Suppressor macrophage treated with lipopolysaccharide for 4 hours (primary cell): ENCODE data around the gene ETFBKMT.
"Not testable (repeated sequence)": the region's sequence is repeated elsewhere in the genome, so short reads cannot be mapped to it uniquely, and the experiment has no call there.

Experiments
- DNase-seq: peaks from one replicate; pipeline ENCODE4 v3.0.0-alpha.2; 2020

ETFBKMT gene

GRCh38 chr12:31658471-31659086, 909 bp upstream of the ETFBKMT start:
- DNase-seq: no peak

DNA sequence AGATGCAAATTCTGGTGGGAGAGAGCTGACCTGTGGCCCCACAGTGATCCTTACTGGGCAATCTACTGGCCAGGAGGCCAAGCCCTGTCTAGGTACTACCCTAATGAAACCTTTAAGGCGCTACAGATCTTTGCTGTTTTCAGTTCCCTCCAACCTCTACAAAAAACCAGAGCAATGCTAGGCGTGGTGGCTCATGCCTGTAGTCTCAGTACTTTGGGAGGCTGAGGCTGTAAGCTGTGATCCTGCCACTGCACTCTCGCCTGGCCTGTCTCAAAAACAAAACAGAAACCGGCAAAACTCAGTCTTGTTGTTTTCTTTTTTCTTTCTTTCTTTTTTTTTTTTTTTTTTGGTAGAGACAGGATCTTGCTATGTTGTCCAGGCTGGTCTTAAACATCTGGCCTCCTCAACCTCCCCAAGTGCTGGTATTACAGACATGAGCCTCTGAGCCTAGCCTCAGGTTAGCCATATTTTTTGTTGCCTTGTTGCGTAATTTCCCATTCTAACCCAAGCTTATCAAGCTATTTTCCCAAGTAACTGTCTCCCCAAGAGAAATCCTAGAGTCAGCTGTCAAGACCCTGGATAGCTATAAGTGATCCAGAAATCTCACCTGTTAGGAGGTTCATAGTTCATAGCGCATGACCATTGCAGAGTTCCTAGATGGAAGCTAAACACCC, 2.8 kb downstream of the ETFBKMT start:
- no peak for DNase-seq

DNA sequence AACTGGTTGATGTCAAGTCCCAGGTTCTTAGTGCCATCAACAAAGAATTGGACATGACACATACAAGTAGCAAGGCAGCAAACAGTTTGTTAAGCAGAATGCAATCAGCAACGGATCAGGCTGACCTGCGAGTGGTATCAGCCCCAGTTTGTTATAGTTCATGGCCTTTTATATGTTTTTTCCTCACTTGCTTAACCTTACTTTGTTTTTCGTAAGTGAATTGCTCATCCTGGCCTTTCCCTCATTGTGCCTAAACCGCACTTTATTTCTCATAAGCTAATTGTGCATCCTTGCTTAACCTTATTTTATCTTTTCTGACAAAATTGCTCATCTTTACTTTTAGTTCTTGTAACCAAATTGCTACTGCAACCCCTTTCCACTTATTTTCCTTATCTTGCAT, 4.1 kb downstream of the ETFBKMT start:
- DNase-seq: peak; percentile 56

DNA sequence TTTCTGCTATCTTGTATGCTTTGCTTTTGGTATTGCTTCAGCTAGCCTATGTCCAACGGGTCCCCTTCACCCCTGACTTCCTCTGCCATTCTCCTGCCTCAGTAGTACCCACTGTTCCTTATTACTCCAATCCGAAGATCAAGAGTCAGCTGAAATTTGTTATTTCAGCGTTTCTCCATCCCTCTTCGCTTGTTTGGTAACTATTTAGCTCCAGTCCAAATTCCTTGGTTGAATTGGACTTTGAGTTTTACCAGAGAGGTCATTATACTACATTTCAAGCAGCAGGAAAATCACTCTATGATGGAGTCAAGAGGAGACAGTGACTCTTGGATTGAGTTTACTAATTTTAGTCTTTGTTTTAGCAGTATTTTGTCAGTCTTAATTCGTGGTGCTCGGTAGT, 4.5 kb downstream of the ETFBKMT start:
- DNase-seq: no peak

DNA sequence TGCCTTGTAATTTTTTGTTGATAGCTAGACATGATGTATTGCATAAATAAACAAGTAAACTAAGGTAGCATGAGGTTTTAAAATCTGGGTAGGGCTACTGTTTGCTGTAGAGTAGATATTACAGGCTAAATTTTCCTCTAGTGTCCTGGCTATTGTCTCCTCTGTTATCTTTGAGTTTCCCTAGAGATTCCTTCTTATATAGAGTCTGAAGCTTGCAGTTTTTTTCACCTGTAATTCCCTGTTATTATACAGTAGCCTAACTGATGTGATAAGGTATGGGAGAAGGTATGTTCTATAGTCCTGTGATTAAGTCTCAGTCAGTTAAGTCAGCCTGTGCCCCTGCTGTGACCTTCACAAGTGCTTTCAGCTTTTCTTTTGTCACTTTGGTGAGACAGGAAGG, 9.5 kb downstream of the ETFBKMT start:
- DNase-seq: no peak

GRCh38 chr12:31669582-31669981, 10.1 kb downstream of the ETFBKMT start:
- not testable (repeated sequence) for DNase-seq

DNA sequence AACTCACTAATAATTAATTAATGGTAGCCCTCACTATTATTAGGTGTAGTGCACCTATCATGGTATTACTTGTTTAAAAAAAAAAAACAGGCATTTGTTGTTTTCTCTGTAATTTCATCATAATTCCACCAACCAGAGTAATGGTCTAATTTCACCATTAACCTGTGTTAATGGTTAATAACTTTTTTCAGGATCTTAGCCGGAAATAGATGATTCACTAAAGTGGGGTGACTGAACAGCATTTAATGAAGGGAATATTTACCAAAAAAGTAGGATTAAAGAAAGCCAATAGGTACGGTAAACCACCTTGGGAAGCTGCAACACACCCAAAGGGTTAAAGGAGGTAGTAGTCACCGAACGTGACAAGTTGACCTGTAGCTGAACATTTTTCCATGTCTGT, 13.0 kb downstream of the ETFBKMT start:
- no peak for DNase-seq

- DNase-seq: peak; percentile 87
Measured at GRCh38 chr12:31682136-31682962, 22.9 kb downstream of the ETFBKMT start.

DNA sequence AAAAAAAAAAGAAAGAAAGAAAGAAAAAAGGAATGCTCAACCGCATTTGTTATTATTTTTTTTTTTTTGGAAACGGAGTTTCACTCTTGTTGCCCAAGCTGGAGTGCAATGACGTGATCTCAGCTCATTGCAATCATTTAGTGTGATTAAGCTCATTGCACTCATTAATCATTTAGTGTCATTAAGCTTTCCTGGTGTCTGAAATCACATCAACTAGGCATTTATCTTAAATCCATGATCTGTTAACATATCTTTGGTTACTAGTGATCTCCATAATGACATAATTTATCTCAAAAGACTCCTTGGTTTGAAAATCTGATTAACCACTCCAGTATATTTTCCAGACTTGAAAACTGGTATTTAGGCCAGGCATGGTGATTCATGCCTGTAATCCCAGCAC, 26.3 kb downstream of the ETFBKMT start:
- DNase-seq: no peak

- peak; percentile 75 for DNase-seq
Measured at GRCh38 chr12:31687101-31687527, 27.6 kb downstream of the ETFBKMT start.

DNA sequence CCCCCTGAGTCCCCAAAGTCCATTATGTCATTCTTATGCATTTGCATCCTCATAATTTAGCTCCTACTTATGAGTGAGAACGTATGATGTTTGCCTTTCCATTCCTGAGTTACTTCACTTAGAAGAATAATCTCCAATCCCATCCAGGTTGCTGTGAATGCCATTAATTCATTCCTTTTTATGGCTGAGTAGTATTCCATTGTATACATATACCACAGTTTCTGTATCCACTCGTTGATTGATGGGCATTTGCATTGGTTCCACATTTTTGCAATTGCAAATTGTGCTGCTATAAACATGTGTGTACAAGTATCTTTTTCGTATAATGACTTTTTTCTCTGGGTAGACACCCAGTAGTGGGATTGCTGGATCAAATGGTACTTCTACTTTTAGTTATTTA, 30.4 kb downstream of the ETFBKMT start:
- DNase-seq: not testable (repeated sequence)

- DNase-seq: no peak
Measured at GRCh38 chr12:31702047-31702446, 42.6 kb downstream of the ETFBKMT start.

DNA sequence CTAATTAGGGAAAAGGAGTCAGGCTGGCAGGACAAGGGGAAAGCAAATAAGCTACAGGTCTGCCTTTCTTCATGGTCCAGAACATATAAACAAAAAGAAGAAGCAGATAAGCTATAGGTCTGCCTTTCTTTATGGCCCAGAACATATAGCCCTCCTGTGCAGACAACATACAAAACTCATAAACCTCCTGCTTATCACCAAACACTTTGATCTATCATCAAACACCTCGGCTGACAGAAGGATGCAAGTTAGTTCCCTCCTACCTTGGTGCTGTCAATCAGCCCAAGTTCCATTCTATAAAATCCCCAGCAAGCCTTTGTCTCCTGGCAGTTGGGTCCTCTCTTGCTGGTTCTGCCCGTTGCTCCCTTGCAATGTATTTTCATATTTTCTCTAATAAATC, 46.1 kb downstream of the ETFBKMT start:
- DNase-seq: no peak

DNA sequence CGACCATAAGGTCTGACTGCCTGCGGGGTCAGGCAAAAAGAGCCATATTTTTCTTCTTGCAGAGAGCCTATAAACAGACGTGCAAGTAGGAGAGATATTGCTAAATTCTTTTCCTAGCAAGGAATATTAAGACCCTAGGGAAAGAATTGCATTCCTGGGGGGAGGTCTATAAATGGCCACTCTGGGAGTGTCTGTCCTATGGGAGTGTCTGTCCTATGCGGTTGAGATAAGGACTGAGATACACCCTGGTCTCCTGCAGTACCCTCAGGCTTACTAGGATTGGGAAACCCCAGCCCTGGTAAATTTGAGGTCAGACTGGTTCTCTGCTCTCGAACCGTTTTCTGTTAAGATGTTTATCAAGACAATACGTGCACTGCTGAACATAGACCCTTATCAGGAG, 48.6 kb downstream of the ETFBKMT start:
- DNase-seq: not testable (repeated sequence)

- no peak for DNase-seq
Measured at GRCh38 chr12:31710021-31710818, 50.7 kb downstream of the ETFBKMT start.

DNA sequence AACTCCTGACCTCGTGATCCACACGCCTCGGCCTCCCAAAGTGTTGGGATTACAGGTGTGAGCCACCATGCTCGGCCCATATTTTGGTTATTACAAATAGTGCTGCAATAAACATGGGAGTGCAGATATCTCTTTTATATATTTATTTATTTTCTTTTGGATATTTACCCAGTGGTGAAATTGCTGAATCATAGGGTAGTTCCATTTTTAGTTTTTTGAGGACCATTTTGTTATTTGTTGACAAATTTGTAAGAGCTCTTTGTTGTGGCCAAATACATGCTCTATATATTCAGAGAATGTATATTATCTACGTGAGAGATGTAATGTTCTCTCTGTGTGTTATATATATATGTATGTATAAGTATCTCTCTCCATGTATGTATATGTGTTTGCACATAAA, 53.4 kb downstream of the ETFBKMT start:
- DNase-seq: no peak

DNA sequence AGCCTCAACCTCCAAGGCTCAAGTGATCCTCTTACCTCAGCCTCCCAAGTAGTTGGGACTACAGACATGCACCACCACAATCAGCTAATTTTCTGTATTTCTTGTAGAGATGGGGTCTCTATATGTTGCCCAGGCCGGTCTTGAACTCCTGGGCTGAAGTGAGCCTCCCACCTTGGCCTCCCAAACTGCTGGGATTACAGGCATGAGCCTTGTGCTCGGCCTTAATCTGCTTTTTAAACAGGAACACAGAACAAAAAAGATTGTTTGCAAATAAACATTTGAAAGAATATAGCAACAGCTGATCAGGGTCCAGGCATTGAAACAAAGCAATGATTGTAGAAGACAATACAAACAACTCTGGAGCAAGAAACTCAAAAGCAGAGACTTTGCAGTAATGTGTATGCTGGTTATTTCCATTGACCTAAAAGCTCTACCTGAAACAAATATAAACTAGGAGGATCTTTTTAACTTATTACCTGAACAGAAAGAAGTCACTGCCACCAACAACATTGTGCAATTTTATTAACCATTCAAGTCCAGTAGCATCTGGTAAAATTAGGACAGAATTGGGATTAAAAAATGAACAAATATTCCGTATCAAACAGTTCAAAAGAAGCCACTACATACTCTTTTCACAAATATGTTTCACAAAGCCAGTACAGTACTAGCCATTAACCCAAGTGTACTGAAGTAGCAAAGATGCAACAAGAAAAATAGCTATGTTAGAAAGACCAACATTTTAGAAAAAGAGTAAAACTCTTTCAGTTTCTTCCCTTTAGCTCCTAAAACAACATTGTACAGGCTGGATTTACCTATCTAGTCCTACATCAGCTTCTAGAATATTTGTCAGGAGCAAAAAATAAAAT, 55.2 kb downstream of the ETFBKMT start:
- no peak for DNase-seq

DNA sequence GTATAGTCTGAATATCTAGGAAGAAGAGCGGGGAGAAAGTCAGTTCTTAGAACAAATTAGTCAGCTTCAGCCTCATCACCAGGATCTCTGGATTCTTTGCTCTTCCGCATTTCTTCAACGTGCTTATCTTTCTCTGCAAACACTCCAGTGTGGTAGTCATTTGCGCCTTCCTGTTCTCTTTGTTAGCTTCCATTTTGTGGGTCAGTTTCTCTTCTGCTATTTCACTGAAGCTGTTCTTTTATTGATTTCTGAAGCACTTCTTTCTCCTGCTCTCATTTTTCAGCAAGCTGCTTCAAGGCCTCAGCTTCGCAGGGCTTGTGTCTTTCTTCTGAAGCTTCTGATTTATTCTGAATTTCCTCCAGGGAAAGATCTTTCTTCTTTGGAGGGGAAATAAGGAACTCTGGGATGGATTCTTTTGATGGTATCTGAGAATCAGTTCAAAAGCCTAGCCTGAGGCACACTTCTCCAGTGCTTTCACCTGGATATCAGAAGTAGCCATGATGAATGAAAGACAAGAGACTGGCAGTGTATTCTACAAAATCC, 55.9 kb downstream of the ETFBKMT start:
- DNase-seq: peak; percentile 87

DNA sequence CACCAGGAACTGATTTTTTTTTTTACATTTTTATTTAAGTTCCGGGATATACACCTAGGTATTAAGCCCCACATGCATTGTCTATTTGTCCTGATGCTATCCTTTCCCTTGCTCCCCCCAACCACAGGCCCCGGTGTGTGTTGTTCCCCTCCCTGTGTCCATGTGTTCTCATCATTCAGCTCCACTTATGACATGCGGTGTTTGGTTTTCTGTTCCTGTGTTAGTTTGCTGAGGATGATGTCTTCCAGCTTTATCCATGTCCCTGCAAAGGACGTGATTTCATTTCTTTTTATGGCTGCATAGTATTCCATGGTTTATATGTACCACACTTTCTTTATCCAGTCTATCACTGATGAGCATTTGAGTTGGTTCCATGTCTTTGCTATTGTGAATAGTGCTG, 57.5 kb downstream of the ETFBKMT start:
- not testable (repeated sequence) for DNase-seq

DNA sequence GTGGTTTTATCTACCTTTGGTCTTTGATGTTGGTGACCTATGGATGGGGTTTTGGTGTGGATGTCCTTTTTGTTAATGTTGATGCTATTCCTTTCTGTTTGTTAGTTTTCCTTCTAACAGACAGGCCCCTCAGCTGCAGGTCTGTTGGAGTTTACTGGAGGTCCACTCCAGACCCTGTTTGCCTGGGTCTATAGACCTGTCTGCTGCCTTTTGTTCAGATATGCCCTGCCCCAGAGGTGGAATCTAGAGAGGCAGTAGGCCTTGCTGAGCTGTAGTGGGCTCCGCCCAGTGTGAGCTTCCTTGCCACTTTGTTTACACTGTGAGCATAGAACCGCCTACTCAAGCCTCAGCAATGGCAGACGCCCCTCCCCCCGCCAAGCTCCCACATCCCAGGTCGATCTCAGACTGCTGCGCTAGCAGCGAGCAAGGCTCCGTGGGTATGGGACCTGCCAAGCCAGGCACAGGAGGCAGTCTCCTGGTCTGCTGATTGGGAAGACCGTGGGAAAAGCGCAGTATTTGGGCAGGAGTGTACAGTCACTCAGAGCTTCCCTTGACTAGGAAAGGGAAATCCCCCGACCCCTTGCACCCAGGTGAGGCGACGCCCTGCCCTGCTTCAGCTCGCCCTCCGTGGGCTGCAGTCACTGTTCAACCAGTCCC, 59.2 kb downstream of the ETFBKMT start:
- DNase-seq: not testable (repeated sequence)

- no peak for DNase-seq
Measured at GRCh38 chr12:31722580-31722979, 63.1 kb downstream of the ETFBKMT start.
